Neural progenitor cell (in vitro differentiated cells): Measurements from ENCODE around the gene GBP3. TPM values are rescaled to one million over a fixed set of nuclear protein-coding genes. Genes with fewer than 3 reads are reported as not detected.
A peak's percentile ranks its signal among the peaks of the same experiment; 100 is the strongest.

ENCODE experiments used
- DNase-seq: peaks from one replicate; pipeline ENCODE4 v3.0.0-alpha.2; 2016; ENCODE audit warnings: low spot score
- H2AFZ ChIP-seq: fragments of 200-600 bp; sonication (generic); replicated peaks from 2 replicates; pipeline ENCODE4 v1.6.1; 2016; ENCODE audit warnings: antibody characterized with exemption
- H3F3A ChIP-seq: fragments of 200-600 bp; sonication (generic); 2 replicates; pipeline ENCODE4 v1.6.1; 2016; ENCODE audit warnings: antibody characterized with exemption, low read depth
- H3K27ac ChIP-seq: fragments of 200-600 bp; sonication (generic); 2 replicates; pipeline ENCODE4 v1.5.1; 2016; ENCODE audit warnings: mild to moderate bottlenecking
- H3K27me3 ChIP-seq: fragments of 200-600 bp; sonication (generic); 2 replicates; pipeline ENCODE4 v1.6.1; 2016; ENCODE audit warnings: mild to moderate bottlenecking, moderate library complexity
- H3K36me3 ChIP-seq: fragments of 200-600 bp; sonication (generic); 2 replicates; pipeline ENCODE4 v1.5.1; 2016
- H3K4me1 ChIP-seq: fragments of 200-600 bp; sonication (generic); 2 replicates; pipeline ENCODE4 v1.6.1; 2016; ENCODE audit warnings: mixed run types
- H3K4me2 ChIP-seq: fragments of 200-600 bp; sonication (generic); 2 replicates; pipeline ENCODE4 v1.6.1; 2016
- H3K4me3 ChIP-seq: fragments of 200-600 bp; sonication (generic); 2 replicates; pipeline ENCODE4 v1.5.1; 2016
- H3K79me2 ChIP-seq: fragments of 200-600 bp; sonication (generic); 2 replicates; pipeline ENCODE4 v1.6.1; 2016; ENCODE audit warnings: low read depth
- H3K9ac ChIP-seq: fragments of 200-600 bp; sonication (generic); 2 replicates; pipeline ENCODE4 v1.6.1; 2016
- H3K9me3 ChIP-seq: fragments of 200-600 bp; sonication (generic); 2 replicates; pipeline ENCODE4 v1.5.1; 2016; ENCODE audit warnings: low read depth
- H4K20me1 ChIP-seq: fragments of 200-600 bp; sonication (generic); 2 replicates; pipeline ENCODE4 v1.6.1; 2016; ENCODE audit warnings: low read depth
- H3K27ac Mint-ChIP-seq: 3 replicates; pipeline ENCODE4 v1.8.0; 2021; ENCODE audit warnings: mixed read lengths
- H3K27me3 Mint-ChIP-seq: 2 replicates; pipeline ENCODE4 v1.8.0; 2022; ENCODE audit warnings: low read depth, mild to moderate bottlenecking, inconsistent platforms, moderate library complexity, mixed read lengths; ENCODE audit not compliant: insufficient read depth
- H3K36me3 Mint-ChIP-seq: 3 replicates; pipeline ENCODE4 v1.8.0; 2021; ENCODE audit warnings: mixed read lengths
- H3K4me1 Mint-ChIP-seq: 3 replicates; pipeline ENCODE4 v1.8.0; 2021; ENCODE audit warnings: mixed read lengths
- H3K4me3 Mint-ChIP-seq: 3 replicates; pipeline ENCODE4 v1.8.0; 2021; ENCODE audit warnings: mild to moderate bottlenecking, moderate library complexity, mixed read lengths
- H3K9me3 Mint-ChIP-seq: 3 replicates; pipeline ENCODE4 v1.8.0; 2020; ENCODE audit warnings: mixed read lengths
- EZH2 ChIP-seq: fragments of 200-600 bp; sonication (generic); IDR thresholded peaks from 2 replicates; pipeline ENCODE4 v1.6.1; 2017; ENCODE audit warnings: antibody characterized with exemption, mild to moderate bottlenecking, moderate library complexity
- EZH2phosphoT487 ChIP-seq: fragments of 200-600 bp; sonication (generic); IDR thresholded peaks from 2 replicates; pipeline ENCODE4 v1.6.1; 2017; ENCODE audit warnings: antibody characterized with exemption
- total RNA-seq: library from RNA; depleted of rRNA; stranded (reverse); fragments of >200 nt; gene quantifications from 2 replicates; pipeline ENCODE4 v1.2.3, GENCODE V29; 2015; ENCODE audit warnings: low replicate concordance
- TF ChIP-seq, protein P1 (sequence below): fragments of 200-600 bp; sonication (generic); IDR thresholded peaks from 2 replicates; pipeline ENCODE4 v1.5.1; 2017; ENCODE audit warnings: antibody characterized with exemption, mild to moderate bottlenecking

GBP3 gene
- total RNA-seq, 1 donor from 2014 or later: not detected

DNA sequence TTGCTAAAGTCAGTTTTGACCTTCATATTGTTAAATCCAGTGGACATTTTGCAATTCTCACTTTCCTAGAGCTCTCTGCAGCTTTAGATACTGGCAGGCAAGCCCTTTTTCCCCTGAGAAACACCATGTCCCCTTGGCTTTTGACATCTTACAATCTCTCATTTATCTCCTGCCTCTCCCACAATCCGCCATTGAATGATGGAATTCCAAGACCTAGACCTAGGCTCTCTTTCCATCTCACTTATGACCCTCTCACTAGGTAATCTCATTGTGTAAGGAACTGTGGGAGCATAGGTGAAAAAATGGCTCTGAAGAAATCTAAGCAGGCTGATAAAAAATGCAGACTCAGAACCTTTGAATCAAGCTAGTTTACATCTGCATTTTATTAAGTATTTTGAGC lies 32.2 kb downstream of the GBP3 start:
- H3K9ac ChIP-seq: no peak overlapping the region
- Mint-ChIP-seq H3K27me3 (no peaks in the 10 kb centered on the region), H3K27ac (no peak overlapping the region), H3K4me3 (no peak overlapping the region), H3K36me3 (peaks cover 42% of the 10 kb centered on the region), H3K4me1 (peaks cover 3% of the 10 kb centered on the region), H3K9me3 (peaks cover 27% of the 10 kb centered on the region)
- peak overlapping the region; percentile 89 for H3K4me2 ChIP-seq
- no peak for DNase-seq
- peaks cover 38% of the 10 kb centered on the region for H4K20me1 ChIP-seq
- H2AFZ ChIP-seq: no peak overlapping the region
- peak overlapping the region; percentile 73 for H3K4me3 ChIP-seq
- H3K36me3 ChIP-seq: peaks cover 7% of the 10 kb centered on the region
- no peaks in the 10 kb centered on the region for H3K9me3 ChIP-seq
- H3K79me2 ChIP-seq: peaks cover 73% of the 10 kb centered on the region
- no peaks in the 10 kb centered on the region for H3K27me3 ChIP-seq
- TF ChIP-seq EZH2phosphoT487: no peak
- TF ChIP-seq, protein P1, sequence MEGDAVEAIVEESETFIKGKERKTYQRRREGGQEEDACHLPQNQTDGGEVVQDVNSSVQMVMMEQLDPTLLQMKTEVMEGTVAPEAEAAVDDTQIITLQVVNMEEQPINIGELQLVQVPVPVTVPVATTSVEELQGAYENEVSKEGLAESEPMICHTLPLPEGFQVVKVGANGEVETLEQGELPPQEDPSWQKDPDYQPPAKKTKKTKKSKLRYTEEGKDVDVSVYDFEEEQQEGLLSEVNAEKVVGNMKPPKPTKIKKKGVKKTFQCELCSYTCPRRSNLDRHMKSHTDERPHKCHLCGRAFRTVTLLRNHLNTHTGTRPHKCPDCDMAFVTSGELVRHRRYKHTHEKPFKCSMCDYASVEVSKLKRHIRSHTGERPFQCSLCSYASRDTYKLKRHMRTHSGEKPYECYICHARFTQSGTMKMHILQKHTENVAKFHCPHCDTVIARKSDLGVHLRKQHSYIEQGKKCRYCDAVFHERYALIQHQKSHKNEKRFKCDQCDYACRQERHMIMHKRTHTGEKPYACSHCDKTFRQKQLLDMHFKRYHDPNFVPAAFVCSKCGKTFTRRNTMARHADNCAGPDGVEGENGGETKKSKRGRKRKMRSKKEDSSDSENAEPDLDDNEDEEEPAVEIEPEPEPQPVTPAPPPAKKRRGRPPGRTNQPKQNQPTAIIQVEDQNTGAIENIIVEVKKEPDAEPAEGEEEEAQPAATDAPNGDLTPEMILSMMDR: no peak
- TF ChIP-seq EZH2: no peak
- no peak overlapping the region for H3K27ac ChIP-seq
- peaks cover 19% of the 10 kb centered on the region for H3K4me1 ChIP-seq
- peaks cover 11% of the 10 kb centered on the region for H3F3A ChIP-seq

DNA sequence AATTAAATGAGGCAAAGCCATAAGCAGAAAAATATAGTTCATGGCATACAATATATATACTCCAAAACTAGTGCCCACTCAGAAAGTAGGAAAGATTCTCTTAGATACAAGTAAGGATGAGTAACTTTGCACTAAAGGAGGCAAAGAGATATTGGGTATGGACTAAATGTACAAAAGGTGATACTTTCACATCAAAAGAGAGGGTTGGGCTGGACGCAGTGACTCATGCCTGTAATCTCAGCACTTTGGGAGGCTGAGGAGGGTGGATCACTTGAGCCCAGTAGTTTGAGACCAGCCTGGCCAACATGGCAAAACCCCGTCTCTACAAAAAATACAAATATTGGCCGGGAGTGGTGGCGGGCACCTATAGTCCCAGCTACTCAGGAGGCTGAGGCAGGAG lies 37.0 kb downstream of the GBP3 start:
- Mint-ChIP-seq H3K4me3 (no peak overlapping the region), H3K27me3 (peaks cover 2% of the 10 kb centered on the region), H3K36me3 (peaks cover 83% of the 10 kb centered on the region), H3K4me1 (no peaks in the 10 kb centered on the region), H3K27ac (no peak overlapping the region), H3K9me3 (peaks cover 48% of the 10 kb centered on the region)
- no peak overlapping the region for H3K4me3 ChIP-seq
- peaks cover 7% of the 10 kb centered on the region for H3K4me1 ChIP-seq
- no peaks in the 10 kb centered on the region for H3F3A ChIP-seq
- no peak for TF ChIP-seq EZH2phosphoT487
- TF ChIP-seq, protein P1: no peak
- TF ChIP-seq EZH2: no peak
- H2AFZ ChIP-seq: no peak overlapping the region
- peaks cover 100% of the 10 kb centered on the region for H3K79me2 ChIP-seq
- peaks cover 7% of the 10 kb centered on the region for H3K36me3 ChIP-seq
- no peaks in the 10 kb centered on the region for H3K9me3 ChIP-seq
- H3K4me2 ChIP-seq: no peak overlapping the region
- no peak overlapping the region for H3K27ac ChIP-seq
- H4K20me1 ChIP-seq: peaks cover 40% of the 10 kb centered on the region
- H3K27me3 ChIP-seq: no peaks in the 10 kb centered on the region
- DNase-seq: no peak
- H3K9ac ChIP-seq: no peak overlapping the region

DNA sequence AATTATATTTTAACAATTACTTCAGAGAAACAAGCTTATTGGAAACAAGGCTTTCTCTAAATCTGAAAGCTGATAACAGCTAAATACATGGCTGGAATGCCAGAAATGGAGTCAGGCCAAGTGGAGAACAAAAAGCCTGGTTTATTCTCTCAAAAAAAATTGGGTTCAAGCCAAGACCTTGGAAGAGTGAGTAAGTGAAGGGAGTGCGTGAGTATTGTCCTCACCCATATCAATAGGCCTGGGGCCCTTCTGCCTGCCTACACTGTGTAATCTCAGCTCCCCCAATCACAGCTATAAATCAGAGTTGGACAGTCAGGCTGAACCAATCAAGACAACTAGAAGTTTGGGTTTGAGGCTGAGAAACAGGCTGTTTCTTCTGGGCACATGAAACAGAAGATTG lies 37.6 kb downstream of the GBP3 start:
- no peak for DNase-seq
- no peak overlapping the region for H3K27ac ChIP-seq

More for the DNA sequence above, 37.6 kb downstream of the GBP3 start:
- peaks cover 2% of the 10 kb centered on the region for H3K27me3 Mint-ChIP-seq
- Histone ChIP-seq H3F3A (no peaks in the 10 kb centered on the region), H3K9me3 (no peaks in the 10 kb centered on the region), H3K4me2 (no peak overlapping the region), H3K4me3 (no peak overlapping the region), H3K79me2 (peaks cover 100% of the 10 kb centered on the region), H3K27me3 (no peaks in the 10 kb centered on the region), H3K4me1 (peaks cover under 1% of the 10 kb centered on the region), H2AFZ (no peak overlapping the region), H3K36me3 (peaks cover 7% of the 10 kb centered on the region), H3K9ac (no peak overlapping the region), H4K20me1 (peaks cover 39% of the 10 kb centered on the region)
- H3K27ac Mint-ChIP-seq: no peak overlapping the region
- H3K36me3 Mint-ChIP-seq: peaks cover 80% of the 10 kb centered on the region
- no peak overlapping the region for H3K4me3 Mint-ChIP-seq
- H3K9me3 Mint-ChIP-seq: peaks cover 48% of the 10 kb centered on the region
- TF ChIP-seq EZH2phosphoT487 (no peak), EZH2 (no peak)
- TF ChIP-seq, protein P1: no peak
- no peaks in the 10 kb centered on the region for H3K4me1 Mint-ChIP-seq
